Neutrophil (primary cell): ENCODE measurements around the gene LAMA4.

Source experiments
- H3K27ac ChIP-seq: fragments of 200-600 bp; sonication (generic); 2 replicates; pipeline ENCODE4 v1.5.1; 2016; ENCODE audit warnings: mild to moderate bottlenecking, moderate library complexity
- H3K27me3 ChIP-seq: fragments of 200-600 bp; sonication (generic); 2 replicates; pipeline ENCODE4 v1.6.0; 2016; ENCODE audit warnings: mild to moderate bottlenecking
- H3K36me3 ChIP-seq: fragments of 200-600 bp; sonication (generic); 2 replicates; pipeline ENCODE4 v1.5.1; 2017
- H3K4me1 ChIP-seq, 2 experiments: fragments of 200-600 bp in 1 of 2; sonication (generic) in 1 of 2; 1 replicate in 1 of 2; 2 replicates in 1 of 2; pipeline versions ENCODE4 v1.5.1 to v1.6.1; 2013 to 2016; ENCODE audit warnings: low read depth in 1 of 2, low read length in 1 of 2, mild to moderate bottlenecking in 1 of 2, moderate library complexity in 1 of 2; ENCODE audit not compliant: control insufficient read depth in 1 of 2, insufficient read depth in 1 of 2
- H3K4me3 ChIP-seq, 2 experiments: fragments of 200-600 bp in 1 of 2; sonication (generic) in 1 of 2; 1 replicate in 1 of 2; 2 replicates in 1 of 2; pipeline ENCODE4 v1.5.1; 2013 to 2016; ENCODE audit warnings: low read depth in 1 of 2, low read length in 1 of 2, mild to moderate bottlenecking in 1 of 2, moderate library complexity in 1 of 2
- H3K9me3 ChIP-seq: fragments of 200-600 bp; sonication (generic); 2 replicates; pipeline ENCODE4 v1.5.1; 2016
- CTCF ChIP-seq: fragments of 200-600 bp; sonication (generic); IDR thresholded peaks from 2 replicates; pipeline ENCODE4 v1.5.1; 2016; ENCODE audit warnings: antibody characterized with exemption

Gene LAMA4

DNA sequence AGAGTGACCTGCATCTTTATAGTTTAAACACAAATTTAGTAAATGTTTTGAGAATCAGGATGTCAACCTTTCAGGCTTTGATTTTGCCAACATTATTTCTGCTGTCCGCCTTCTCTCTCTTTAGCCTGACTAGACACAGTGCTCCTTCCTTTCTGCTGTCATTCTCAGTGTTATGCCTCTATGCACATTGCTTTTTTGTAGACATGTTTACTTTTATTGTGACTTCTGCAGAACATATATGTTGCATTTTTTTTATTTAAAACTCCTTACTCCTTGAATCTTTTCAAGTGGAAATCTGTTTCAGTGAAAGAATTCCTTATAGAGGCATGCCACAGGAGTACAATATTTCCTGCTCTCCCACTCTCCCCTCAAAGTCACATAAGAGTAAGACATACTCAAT lies 64.2 kb downstream of the LAMA4 start:
- Histone ChIP-seq H3K4me1 (no peaks in the 10 kb centered on the region), H3K4me3 (no peak overlapping the region), H3K36me3 (no peaks in the 10 kb centered on the region), H3K27me3 (peaks cover 4% of the 10 kb centered on the region), H3K27ac (no peak overlapping the region), H3K9me3 (no peaks in the 10 kb centered on the region)
- no peak for TF ChIP-seq CTCF

GRCh38 chr6:112189494-112189893 lies 64.9 kb downstream of the LAMA4 start:
- peaks cover 9% of the 10 kb centered on the region for H3K27me3 ChIP-seq
- no peaks in the 10 kb centered on the region for H3K36me3 ChIP-seq
- H3K4me3 ChIP-seq = no peak overlapping the region
- H3K27ac ChIP-seq = no peak overlapping the region
- TF ChIP-seq CTCF = no peak
- no peaks in the 10 kb centered on the region for H3K9me3 ChIP-seq
- H3K4me1 ChIP-seq = no peaks in the 10 kb centered on the region

DNA sequence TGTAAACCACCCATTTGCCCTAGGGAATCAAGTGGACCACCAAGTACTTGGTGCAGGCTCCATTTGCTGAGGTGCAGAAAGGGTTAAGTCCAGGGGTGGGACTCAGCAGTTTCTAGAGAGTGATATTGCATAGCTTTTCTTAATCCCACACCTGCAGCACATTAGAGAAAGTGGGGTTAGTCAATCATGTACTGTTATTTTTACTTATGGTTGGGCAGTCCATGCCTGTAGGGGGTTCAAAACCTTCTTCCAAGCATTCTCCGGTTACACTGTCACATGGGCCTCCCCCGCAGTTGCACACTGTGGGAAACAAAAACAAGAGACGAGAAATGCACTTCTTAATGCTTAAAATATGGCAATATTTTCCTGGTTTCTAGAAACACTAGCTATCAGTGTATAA lies 65.5 kb downstream of the LAMA4 start:
- Histone ChIP-seq H3K4me3 (no peak overlapping the region), H3K36me3 (no peaks in the 10 kb centered on the region), H3K4me1 (no peaks in the 10 kb centered on the region), H3K27me3 (peaks cover 9% of the 10 kb centered on the region), H3K27ac (no peak overlapping the region), H3K9me3 (no peaks in the 10 kb centered on the region)
- TF ChIP-seq CTCF = no peak

DNA sequence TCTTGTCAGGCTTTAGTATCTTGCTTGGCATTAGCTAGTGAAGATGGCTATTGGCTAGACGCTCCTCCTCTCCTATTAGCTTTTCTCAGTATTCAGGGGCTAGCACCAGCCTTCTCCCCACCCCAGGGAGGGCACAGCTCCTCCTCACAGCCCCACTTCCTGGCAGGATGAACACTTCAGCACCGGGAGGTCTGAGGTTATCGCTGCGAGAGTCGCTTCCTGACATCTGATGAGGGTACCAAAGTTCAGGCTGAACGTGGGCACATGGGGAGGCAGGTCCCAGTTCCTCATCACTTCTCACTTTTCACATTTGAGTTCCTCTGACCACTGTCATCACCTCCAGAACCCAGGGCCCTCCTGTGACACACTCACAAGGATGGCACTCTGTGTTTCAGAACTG lies 66.6 kb downstream of the LAMA4 start:
- no peak for TF ChIP-seq CTCF
- H3K9me3 ChIP-seq = no peaks in the 10 kb centered on the region
- no peak overlapping the region for H3K4me3 ChIP-seq
- no peaks in the 10 kb centered on the region for H3K4me1 ChIP-seq
- no peak overlapping the region for H3K27ac ChIP-seq
- peaks cover 18% of the 10 kb centered on the region for H3K27me3 ChIP-seq
- no peaks in the 10 kb centered on the region for H3K36me3 ChIP-seq

DNA sequence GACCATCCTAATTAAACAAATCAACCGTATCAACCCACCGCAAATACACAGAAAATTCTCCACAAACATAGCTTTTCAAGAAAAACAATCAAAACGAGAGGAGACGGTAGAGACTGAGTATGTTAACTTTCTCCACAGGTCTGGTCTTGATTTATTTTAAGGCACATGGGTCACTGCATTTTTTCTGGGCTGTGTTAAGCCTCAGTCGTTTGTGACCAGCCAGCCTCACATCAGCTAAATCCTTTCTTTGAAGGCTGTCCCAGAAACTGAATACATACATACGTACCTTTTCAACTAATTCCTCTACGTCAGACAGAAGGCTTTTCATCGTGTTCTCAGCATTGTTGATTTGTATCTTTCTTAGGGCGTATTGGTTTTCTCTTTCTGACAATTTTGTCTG lies 69.4 kb downstream of the LAMA4 start:
- Histone ChIP-seq H3K27me3 (peaks cover 20% of the 10 kb centered on the region), H3K4me3 (no peak overlapping the region), H3K4me1 (no peaks in the 10 kb centered on the region), H3K9me3 (no peaks in the 10 kb centered on the region), H3K36me3 (no peaks in the 10 kb centered on the region), H3K27ac (no peak overlapping the region)
- no peak for TF ChIP-seq CTCF

DNA sequence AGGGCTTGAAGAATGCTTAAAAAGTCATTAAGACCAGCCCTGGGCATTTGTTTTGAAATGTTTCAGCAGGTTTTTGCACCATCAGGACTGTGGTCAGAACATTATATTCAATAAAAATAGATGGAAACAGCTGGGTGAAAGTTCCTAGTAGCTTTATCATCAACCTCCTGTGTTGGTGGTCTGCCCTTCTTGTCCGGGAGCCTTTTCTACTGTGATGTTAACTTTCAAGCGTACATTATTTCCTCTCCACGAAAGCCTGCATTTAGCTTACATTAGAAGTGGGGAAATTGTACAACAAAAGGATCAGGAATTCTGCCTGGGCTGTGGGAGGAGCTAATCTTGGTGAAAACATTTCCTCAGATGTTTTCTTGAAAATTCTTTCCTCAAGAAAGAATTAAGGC lies 71.1 kb downstream of the LAMA4 start:
- peaks cover 26% of the 10 kb centered on the region for H3K27me3 ChIP-seq
- no peak overlapping the region for H3K4me3 ChIP-seq
- H3K36me3 ChIP-seq = no peaks in the 10 kb centered on the region
- H3K27ac ChIP-seq = no peak overlapping the region
- H3K9me3 ChIP-seq = no peaks in the 10 kb centered on the region
- no peaks in the 10 kb centered on the region for H3K4me1 ChIP-seq
- no peak for TF ChIP-seq CTCF
